Frontal cortex (tissue), 4 donors: ENCODE results near the gene CARD11. TPM values are rescaled to one million over a fixed set of nuclear protein-coding genes. Genes with fewer than 3 reads are reported as not detected.
"Not testable (repeated sequence)": the region's sequence is repeated elsewhere in the genome, so short reads cannot be mapped to it uniquely, and the experiment has no call there.

ENCODE experiments used
- DNase-seq, 2 donors: peaks; one replicate each; pipeline ENCODE4 v3.0.0; 2012; ENCODE audit warnings: low spot score in 2 of 2
- FAIRE-seq: peaks from 2 replicates; lab custom pipeline; 2012; peaks lifted over from hg19 to GRCh38; lab: Jason Lieb, UNC
- total RNA-seq: library from RNA; depleted of rRNA; stranded (reverse); fragments of >200 nt; gene quantifications from one replicate; pipeline ENCODE4 v1.2.3, GENCODE V29; 2014
- donor health status: control.
- donor health status: control.
- donor health status: control.

The CARD11 gene
- total RNA-seq, 1 donor from 2014 or later: 0.41 TPM

DNA sequence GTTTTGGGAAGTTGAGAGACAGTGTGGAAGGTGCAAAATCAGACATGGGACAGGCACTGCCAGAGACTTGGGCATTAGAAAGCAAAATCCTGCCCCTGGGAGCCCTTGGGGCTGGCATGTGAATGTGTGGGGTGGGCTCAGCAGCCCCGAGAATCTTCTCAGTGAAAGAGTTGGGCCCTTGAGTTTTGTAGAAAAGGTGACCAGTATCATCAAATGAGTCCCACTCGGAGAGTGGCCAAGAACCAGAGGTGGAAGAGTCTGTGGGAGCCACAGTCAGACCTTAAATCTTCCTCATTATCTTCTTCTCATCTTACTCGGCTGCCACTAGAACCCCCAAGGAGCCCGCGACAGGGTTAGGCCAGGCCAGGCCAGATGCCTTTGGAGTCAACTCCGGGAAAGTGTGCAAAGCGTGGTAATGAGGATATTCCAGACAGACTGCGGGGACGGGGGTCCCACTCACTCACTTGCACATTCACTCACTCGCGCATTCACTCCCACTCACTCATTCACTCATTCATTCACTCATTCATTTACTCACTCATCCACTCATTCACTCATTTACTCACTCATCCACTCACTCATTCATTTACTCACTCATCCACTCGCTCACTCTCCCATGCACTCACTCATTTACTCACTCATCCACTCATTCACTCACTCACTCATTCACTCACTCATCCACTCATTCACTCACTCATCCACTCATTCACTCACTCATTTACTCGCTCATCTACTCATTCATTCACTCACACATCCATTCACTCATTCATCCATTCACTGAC, 74.9 kb downstream of the CARD11 start:
- FAIRE-seq: no peak

DNA sequence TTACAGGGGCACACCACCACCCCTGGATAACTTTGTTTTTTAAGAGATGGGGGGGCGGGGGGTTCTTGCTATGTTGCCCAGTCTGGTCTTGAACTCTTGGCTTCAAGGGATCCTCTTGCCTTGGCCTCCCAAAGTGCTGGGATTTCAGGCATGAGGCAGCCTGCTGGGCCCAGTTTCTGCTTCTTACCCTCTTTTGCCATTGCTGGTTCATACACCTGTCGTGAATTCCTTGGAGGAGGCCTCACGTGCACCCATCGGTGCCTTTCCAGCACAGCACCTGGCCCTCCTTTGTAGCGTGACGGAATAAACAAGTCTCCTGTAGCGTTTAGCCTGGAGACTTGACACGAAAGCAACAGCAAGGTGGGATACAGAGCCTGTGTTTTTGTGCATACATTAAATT, 75.5 kb downstream of the CARD11 start:
- no peak for FAIRE-seq
- no peak for DNase-seq

More for the DNA sequence above, 74.9 kb downstream of the CARD11 start:
- no peak for DNase-seq

DNA sequence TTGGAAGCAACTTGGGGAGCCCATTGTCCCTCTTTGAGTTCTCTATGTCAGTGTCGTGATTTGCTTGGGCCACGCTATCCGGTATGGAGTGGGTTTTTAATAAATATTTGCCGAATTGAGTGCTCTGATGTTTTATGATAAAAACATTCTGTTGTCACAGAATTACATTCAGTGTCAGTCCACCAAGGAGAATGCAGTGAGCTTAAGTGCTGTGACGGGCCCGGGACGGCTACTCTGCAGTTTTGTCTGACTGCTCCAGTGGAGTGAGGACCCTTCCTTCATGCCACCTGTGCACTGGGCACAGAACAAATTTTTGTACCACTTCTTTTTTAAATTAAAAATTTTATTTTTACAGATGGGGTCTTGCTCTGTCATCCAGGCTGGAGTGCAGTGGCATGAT, 76.0 kb downstream of the CARD11 start:
- no peak for DNase-seq
- no peak for FAIRE-seq

DNA sequence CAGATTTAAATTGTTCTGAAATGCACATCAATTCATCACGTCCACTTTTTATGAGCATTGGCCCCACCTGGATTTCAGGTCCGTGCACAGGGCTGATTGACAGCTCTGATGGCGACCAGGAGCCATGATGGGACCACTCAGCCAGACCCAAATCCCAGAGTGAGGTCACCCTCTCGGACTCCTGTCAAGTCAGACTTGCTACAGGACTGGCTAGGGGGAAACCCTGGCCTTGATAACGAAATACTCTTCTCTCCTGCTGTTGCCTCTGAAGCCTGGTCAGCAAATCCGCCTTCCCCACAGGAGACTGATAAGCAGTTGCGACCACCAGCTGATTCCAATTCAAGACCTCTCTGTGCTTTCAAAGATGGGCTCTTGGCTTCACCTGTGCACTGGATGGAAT, 76.4 kb downstream of the CARD11 start:
- DNase-seq (no peak), FAIRE-seq (no peak)

DNA sequence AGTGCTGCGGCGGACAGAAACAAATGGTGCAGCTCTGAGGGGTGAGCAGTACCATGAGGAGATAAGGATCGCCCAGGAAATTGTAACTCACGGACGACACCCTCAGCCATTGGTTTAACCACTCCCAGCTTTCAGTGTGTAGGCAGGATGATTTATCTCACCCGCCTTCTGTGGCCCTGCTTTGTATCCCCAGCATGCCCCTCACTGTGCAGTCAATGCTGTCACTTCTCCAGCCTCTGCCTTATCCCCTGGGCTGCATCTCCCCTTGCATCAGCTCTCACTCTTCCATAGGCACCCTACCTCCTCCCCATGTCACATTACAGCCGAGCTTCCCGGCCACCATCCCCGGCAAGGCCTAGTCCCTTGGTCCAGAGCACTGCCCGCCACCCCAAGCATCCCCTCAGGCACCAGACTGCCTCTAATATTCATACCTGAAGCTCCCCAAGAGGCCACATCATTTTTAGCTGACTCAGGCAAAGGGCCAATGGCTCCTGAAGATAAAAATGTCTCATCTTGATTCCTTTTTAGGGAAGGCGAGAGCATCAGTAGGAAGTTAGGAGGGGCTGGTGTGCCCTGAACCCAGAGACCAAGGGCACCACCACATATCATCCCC, 77.1 kb downstream of the CARD11 start:
- DNase-seq: no peak
- no peak for FAIRE-seq

DNA sequence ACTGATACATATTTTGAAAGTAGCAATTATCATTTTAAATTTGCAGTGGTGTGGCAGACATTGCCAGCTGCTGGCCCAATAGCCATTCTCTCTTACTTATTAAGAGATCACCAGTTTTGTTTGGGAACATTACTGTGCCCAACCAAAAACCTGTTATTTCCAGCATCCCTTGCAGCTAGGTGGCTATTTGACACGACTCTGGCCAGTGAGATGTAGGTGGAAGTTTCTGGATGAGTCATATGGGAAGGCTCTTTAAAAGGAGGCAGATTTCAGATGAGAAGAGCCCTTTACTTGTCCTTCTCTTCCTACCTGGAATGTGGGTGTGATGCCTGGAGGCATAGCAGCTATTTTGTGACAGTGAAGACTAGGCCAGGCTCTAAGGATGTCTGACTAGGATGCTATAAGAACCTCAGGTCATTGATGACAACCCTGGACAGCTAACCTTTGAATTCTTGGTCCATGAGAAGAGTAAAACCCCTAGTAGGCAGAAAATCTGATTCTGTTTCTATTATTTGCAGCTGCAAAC, 77.9 kb downstream of the CARD11 start:
- FAIRE-seq: no peak

DNA sequence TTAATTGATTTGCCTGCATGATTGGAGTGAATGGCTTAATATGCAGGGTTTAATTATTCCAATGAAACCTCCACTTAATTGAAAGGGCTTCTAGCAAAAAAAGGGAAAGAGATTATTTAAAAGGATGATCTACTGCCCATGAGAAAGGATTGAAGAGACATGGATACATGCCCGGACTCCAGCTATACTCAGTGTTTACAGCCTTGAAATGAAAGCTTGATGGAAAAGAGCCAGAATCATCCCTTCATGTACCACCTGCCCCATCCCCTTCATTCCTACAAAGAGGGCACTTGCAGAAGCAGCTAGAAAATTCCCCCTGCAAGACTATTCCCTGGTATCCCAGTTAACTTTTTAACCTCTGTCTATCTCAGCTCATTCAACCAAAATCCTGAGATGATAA, 78.4 kb downstream of the CARD11 start:
- DNase-seq: no peak
- FAIRE-seq: no peak

More for the DNA sequence above, 77.9 kb downstream of the CARD11 start:
- no peak for DNase-seq

DNA sequence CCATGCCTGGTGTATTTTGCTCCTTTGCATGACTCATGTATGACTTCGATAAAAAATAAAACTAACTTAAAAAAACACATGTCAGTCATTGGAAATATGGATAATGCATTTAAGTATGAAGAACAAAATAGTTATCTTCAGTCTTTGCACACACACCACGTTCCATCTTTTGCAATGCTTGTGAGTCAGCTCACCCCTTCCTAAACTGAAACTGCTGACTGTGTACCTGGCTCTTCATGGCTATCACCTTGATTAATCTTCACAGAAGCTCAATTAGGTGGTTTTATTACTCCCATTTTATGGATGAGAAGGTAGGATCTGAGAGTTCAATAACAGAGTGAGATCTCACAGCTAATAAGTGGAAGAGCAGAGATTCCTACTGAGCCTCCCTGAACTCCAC, 79.5 kb downstream of the CARD11 start:
- no peak for DNase-seq
- no peak for FAIRE-seq

DNA sequence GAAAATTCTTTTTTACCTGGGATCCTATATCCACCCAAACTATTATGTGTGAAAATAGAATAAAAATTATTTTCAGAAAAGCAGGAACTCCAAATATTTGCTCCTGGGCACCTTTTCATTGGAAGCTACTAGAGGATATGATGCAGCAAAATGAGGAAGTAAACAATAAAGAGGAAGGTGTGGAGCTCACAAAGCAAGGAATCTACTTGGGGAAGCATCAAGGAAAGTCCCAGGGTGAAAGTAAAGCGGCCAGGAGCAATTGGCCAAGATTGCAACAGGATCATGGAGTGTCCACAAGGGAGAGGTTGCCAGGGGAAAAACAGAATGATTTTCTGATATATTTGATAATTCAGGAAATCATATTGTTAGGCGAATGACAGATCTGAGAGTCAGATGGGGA, 80.8 kb downstream of the CARD11 start:
- FAIRE-seq (no peak), DNase-seq (no peak)

DNA sequence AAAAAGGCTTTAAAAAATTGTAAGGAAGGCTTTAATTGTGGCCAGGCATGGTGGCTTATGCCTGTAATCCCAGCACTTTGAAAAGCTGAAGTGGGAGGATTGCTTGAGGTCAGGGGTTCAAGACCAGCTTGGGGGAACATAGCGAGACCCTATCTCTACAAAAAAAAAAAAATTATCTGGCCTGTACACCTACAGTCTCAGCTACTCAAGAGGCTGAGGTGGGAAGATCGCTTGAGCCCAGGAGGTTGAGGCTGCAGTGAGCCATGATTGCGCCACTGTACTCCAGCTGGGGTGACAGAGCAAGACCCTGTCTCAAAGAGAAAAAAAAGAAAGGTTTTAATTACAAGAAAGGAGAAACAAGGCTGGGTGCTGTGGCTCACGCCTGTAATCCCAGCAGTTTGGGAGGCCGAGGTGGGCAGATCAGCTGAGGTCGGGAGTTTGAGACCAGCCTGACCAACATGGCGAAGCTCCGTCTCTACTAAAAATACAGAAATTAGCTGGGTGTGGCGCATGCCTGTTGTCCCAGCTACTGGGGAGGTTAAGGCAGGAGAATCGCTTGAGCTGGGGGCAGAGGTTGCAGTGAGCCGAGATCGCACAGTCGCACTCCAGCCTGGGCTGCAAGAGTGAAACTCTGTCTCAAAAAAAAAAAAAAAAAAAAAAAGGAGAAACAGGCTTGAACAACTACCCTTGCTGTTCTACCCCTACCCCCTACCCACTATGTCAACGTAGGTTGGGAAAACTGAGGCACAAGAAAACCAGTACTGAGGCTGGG, 83.7 kb downstream of the CARD11 start:
- no peak for DNase-seq
- FAIRE-seq: no peak

DNA sequence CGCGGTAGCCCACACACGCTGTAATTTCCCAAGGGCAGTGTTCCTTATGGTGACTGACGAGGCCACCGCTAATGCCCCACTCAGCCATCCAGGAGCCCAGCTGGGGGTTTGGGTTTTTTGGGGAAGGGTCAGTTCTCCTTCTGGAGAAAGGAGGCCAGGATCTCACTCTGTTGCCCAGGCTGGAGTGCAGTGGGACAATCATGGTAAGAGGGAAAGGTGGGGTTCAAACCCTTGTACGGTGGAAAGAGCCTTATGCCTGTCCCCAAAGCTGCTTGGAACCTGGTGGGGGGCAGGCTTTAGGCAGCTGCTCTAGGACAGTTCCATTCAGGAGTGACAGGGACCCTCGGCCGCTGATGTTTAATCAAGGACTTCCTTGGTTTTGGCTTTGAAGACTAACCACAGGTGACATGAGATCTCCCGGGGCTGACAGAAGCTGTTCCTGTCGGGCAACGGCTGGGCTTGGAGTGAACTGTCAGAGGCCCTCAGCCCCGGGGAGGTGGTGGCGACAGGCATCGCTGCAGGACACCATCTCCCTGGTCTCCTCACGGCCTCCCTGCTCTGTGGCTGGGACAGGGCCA, 84.5 kb downstream of the CARD11 start:
- no peak for DNase-seq
- FAIRE-seq: no peak

DNA sequence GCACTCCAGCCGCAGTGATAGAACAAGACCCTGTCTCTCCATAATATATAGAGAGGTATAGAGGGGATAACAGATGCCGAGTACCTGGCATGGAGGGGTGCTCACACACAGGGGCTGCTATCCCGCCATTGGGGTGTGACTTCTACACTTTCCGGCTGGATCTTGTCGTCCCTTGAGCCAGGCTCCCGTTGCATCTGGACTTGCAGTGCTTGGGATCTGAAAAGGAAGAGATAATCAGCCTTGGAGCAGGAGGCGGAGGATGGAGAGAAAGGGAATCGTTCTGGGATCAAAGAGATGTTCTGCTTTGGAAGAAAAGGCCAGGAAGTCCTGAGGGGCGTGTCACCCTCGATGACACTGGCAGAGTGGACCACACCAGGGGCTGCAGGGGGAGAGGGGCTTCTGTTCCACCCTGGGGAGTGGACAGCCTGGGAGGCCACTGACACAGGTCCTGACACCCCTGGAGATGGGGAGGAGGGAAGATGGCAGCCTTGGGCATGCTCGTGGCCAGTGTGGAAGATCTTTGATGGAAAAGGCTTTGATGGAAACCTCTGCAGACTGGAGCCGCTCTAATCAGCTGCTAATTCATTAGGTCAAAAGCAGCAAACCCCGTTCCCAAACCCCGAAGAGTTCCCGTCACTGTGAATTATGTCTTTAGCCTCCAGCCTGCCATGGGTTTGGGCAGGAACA, 85.1 kb downstream of the CARD11 start:
- FAIRE-seq: no peak

DNA sequence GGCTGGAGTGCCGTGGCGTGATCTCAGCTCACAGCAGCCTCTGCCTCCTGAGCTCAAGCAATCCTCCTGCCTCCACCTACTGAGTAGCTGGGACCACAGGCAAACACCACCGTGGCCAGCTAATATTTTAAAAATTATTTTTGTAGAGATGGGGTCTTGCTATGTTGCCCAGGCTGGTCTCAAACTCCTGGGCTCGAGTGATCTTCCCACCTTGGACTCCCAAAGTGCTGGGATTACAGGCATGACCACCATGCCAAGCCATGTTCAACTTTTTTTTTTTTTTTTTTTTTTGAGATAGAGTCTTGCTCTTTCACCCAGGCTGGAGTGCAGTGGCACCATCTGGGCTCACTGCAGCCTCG, 86.3 kb downstream of the CARD11 start:
- not testable (repeated sequence) for FAIRE-seq, DNase-seq

More for the DNA sequence above, 85.1 kb downstream of the CARD11 start:
- DNase-seq: no peak

DNA sequence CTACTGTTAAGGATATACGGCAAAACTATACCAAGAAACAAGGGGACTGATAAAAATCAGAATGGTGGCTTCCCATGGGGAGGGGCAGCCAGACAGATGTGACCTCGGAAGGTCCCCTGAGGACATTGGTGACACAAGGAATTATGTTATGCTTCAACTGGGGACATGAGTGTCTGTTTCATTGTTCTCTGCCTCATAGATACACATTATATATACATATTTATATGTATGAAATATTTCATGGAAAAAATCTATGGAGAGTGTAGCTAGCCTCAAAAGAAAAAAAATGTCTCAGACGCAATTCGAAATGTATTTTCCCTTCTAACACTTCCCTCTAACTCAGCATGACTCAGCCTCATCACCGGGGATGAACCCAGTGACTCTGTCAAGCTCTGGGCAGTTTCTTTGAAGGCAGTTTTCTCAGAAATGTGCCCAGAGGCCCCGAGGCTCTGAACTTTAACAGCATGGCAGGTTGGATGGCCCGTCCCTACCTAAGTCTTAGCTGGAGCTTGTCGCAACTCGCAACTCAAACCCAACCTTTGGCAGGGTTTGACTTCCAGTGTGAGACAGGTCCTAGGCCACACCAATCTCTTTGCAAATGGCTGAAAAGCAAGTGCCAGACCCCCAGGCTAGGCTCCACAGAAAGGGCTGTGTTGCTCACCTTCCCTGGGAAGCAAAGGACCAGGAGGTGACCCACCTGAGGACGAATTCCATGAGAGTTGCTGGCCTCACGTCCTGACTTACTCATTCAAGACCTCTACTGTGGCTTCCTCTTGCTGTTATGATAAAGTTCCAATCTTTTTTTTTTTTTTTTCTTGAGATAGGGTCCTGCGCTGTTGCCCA, 86.9 kb downstream of the CARD11 start:
- no peak for DNase-seq
- no peak for FAIRE-seq

DNA sequence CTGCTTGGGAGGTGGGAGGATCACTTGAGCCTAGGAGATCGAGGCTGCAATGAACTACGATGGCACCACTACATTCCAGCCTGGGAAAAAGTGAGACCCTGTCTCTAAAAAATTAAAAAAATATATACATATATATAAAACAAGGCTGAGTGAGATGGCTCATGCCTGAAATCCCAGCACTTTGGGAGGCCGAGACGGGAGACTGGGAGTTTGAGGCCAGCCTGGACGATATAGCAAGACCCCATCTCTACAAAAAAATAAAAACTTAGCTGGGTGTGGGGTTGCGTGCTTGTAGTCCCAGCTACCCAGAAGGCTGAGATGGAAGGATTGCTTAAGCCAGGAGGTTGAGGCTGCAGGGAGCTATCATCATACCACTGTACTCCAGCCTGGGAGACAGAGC, 87.6 kb downstream of the CARD11 start:
- no peak for DNase-seq

DNA sequence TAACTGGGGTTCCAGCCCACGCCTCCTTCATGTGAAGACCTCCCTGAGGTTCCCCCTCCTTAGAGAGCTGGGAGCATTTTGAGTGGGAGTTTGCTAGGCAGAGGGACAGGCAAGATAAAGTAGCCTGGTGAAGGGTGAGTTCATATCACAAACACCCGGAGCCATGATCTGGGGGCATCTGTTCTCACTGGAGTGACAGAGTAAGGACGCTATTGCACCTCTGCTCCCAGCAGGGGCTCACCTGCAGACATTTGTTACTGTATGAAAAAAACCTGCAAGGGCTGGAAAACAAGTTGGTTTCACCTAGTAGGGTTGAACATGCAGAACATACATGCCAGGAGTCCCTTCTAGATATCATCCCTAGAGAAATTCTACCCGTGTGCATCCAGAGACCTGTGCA, 88.4 kb downstream of the CARD11 start:
- DNase-seq: no peak
- no peak for FAIRE-seq

More for the DNA sequence above, 87.6 kb downstream of the CARD11 start:
- no peak for FAIRE-seq

DNA sequence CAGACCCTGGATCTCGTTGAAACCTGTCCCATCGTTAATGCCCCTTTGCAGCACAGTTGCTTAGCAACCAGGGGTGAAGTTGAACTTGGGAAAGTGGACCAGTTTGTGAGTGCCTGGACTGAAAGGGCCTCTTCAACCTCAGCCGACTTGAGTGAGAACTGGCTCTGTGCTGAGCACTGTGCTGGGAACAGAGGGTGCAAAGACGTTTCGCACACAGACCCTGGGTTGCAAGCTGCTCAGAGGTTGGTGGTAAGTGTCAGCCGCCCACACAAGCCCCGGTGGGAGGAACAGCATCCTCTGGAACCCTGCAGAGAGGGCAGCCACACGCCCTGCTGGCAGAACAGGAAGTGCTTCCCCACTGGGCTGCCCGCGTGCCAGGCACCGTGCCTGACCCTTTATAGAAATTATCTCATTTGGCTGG, 89.2 kb downstream of the CARD11 start:
- no peak for DNase-seq
- FAIRE-seq: no peak

DNA sequence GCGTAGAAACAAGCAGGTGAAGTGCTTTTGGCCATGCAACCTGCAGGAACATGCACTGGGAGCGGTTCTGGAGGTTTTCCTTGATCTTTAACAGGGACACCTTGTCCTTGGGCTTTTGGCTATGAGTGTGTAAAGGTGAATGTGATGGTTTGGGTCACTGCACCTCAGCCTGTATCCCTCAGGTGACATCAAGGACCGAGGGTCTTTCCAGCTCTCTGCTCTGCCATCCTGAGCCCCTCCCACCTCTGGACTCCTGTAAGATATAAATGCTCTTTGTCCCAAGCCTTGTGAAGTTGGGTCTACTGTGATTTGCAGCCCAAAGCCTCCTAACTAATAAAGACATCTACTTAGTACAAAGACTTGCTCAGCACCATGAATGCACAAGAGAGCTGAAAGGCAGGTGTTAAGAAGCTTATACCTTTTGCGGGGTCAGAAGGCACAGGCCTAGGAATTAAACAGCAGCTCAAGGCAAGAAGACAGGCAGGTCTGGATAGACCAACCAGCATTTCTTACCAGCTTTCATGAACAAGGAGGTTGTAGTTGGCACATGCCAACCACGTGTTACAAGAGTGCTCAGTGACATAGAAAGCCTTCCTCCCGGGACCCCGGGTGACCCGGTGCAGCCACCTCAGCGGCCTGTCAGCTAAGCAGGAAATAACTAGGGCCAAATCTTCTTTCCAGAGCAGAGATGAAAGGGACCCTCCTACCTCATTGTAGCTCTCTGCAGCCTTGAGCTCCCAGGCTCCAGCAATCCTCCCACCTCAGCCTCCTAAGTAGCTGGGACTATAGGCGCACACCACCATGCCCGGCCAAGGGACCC, 89.9 kb downstream of the CARD11 start:
- DNase-seq (no peak), FAIRE-seq (no peak)
